ENCODE results near the gene PDCD2L.
A peak's percentile ranks its signal among the peaks of the same experiment; 100 is the strongest.
"Not testable (repeated sequence)": the region's sequence is repeated elsewhere in the genome, so short reads cannot be mapped to it uniquely, and the experiment has no call there.

The PDCD2L gene

GRCh38 chr19:34364830-34365462 is 39.3 kb upstream of the PDCD2L start, which contains the start of gene GPI:
Gene GPI (plus strand): TSS chr19:34365196. CDS start chr19:34365267, 71 bp downstream.
- TF ChIP-seq POLR2A (IDR thresholded peaks at IDR 0.05; ENCODE audit: extremely low read depth, insufficient read length) (peak; percentile 47), MYC (IDR thresholded peaks at IDR 0.05; ENCODE audit: low read depth, low read length) (peak; percentile 25)
- TF ChIP-seq, protein P1, sequence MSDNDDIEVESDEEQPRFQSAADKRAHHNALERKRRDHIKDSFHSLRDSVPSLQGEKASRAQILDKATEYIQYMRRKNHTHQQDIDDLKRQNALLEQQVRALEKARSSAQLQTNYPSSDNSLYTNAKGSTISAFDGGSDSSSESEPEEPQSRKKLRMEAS (IDR thresholded peaks at IDR 0.05; ENCODE audit: low read depth, low read length): no peak
- DNase-seq (ENCODE audit: low read depth): peak; percentile 67
- peak within 1 kb of the TSS; percentile 78 for H3K4me3 ChIP-seq (ENCODE audit: low read depth, low read length)

DNA sequence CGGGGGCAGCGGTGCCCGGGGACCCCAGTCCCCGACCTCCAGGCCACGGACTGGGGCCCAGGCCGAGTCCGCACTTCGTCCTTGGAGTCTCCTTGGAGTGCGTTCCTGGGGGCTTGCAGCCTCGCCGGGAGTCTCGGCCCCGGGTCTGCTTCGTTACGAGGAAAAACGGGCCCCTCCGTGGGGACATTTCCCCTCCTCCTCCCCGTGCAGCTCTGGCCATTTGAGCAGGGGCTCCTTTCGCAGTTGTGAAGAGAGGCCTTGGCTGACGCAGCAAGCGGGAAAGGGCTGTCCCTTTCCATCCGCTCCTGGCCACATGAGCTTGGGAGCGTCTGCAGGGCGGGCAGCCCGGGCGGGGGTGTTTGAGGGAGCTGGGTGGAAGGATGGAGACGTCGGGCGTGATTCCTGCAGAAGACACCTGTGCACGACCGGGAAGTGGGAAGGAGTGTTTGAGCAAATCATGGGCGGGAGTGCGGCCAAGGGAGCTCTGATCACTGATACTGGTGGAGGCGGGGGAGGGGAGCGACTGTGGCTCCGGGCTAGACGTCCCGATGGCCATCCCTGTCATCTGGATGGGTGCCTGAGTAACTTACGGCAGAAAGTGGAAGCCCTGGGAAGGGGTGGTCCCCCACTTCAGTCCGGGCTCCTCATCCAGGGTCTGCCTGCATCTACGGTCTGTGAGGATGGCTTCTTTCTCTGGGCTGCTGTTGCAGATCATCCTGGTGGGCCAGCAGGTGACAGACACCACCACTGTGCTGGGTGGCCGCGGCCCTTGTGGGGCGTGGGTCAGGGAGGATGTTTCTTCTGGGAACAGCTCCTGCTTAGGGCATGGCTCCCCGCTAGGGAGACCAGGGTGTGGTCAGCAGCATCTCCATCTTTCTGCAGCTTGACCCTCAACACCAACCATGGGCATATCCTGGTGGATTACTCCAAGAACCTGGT is 38.5 kb upstream of the PDCD2L start:
- peak overlapping the region; percentile 78 for H3K4me3 ChIP-seq (ENCODE audit: low read depth, low read length)
- no peak for TF ChIP-seq MYC (IDR thresholded peaks at IDR 0.05; ENCODE audit: low read depth, low read length)
- no peak for TF ChIP-seq POLR2A (IDR thresholded peaks at IDR 0.05; ENCODE audit: extremely low read depth, insufficient read length)
- TF ChIP-seq, protein P2, sequence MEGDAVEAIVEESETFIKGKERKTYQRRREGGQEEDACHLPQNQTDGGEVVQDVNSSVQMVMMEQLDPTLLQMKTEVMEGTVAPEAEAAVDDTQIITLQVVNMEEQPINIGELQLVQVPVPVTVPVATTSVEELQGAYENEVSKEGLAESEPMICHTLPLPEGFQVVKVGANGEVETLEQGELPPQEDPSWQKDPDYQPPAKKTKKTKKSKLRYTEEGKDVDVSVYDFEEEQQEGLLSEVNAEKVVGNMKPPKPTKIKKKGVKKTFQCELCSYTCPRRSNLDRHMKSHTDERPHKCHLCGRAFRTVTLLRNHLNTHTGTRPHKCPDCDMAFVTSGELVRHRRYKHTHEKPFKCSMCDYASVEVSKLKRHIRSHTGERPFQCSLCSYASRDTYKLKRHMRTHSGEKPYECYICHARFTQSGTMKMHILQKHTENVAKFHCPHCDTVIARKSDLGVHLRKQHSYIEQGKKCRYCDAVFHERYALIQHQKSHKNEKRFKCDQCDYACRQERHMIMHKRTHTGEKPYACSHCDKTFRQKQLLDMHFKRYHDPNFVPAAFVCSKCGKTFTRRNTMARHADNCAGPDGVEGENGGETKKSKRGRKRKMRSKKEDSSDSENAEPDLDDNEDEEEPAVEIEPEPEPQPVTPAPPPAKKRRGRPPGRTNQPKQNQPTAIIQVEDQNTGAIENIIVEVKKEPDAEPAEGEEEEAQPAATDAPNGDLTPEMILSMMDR (IDR thresholded peaks at IDR 0.05; ENCODE audit: low read depth, low read length): no peak
- TF ChIP-seq, protein P1 (IDR thresholded peaks at IDR 0.05; ENCODE audit: low read depth, low read length): no peak
- DNase-seq (ENCODE audit: low read depth): peak; percentile 35

DNA sequence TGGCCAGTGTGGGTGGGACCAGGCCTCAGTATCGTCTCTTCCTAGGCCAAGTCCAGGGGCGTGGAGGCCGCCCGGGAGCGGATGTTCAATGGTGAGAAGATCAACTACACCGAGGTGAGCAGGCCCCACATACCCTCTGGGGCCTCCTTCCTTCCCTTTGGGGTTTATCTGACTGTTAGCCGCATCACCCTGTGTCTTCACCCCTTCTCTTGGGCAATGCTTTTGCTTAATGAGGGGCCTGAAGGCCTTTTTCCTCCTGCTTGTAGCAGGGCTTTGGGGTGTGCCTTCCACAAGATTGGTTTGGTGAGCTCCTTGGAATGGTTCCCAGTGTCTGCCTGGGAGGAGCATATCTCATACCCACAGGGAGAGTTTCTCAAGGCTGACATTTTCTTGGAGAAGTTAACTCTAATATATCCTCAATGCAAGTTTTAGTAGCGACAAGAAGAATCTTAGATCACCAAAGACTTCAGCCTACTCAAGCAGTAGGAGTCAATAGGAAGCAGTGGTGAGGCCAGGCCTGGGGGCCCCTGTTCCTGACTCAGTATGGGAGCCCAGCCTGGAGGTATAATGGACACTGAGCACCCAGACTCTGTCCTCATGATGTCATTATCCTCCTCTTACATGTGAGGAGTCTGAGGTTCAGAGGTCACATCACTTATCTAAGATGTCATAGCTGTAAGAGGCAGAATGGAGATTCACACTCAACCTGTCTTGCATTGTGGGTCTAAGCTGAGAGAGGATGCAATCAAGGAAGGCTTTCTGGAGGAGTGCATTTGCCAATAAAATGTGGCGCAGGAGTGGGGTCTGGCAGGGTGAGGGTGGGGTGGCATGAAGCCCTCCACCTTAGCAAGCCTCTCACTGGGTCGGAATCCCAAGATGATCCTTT is 37.2 kb upstream of the PDCD2L start:
- DNase-seq (ENCODE audit: low read depth): peak; percentile 49
- TF ChIP-seq, protein P1 (IDR thresholded peaks at IDR 0.05; ENCODE audit: low read depth, low read length): no peak
- TF ChIP-seq, protein P2 (IDR thresholded peaks at IDR 0.05; ENCODE audit: low read depth, low read length): no peak
- TF ChIP-seq MYC (IDR thresholded peaks at IDR 0.05; ENCODE audit: low read depth, low read length) (no peak), POLR2A (IDR thresholded peaks at IDR 0.05; ENCODE audit: extremely low read depth, insufficient read length) (no peak)
- peak overlapping the region; percentile 78 for H3K4me3 ChIP-seq (ENCODE audit: low read depth, low read length)

DNA sequence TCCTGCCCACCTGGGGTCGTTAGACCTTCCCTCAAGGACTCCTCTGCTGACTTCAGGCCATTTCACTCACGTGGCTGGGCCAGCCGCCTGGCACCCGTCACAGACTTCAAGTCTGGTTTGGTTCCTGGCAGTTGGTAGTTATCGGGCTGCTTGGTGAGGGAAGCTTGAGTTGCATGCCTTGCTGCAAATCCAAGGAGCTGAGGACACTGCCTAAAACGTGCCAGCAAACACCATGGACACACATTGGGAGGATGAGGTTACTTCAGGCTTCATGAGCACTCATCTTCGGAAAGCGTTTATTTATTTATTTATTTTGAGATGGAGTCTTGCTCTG is 36.6 kb upstream of the PDCD2L start:
- no peak for DNase-seq (ENCODE audit: low read depth)
- TF ChIP-seq MYC (IDR thresholded peaks at IDR 0.05; ENCODE audit: low read depth, low read length) (no peak), POLR2A (IDR thresholded peaks at IDR 0.05; ENCODE audit: extremely low read depth, insufficient read length) (no peak)
- TF ChIP-seq, protein P1 (IDR thresholded peaks at IDR 0.05; ENCODE audit: low read depth, low read length): no peak
- TF ChIP-seq, protein P2 (IDR thresholded peaks at IDR 0.05; ENCODE audit: low read depth, low read length): no peak
- H3K4me3 ChIP-seq (ENCODE audit: low read depth, low read length): peak overlapping the region; percentile 34

GRCh38 chr19:34368338-34368737 is 35.9 kb upstream of the PDCD2L start:
- no peak overlapping the region for H3K4me3 ChIP-seq (ENCODE audit: low read depth, low read length)

GRCh38 chr19:34369166-34369565 is 35.0 kb upstream of the PDCD2L start:
- DNase-seq (ENCODE audit: low read depth); H3K4me3 ChIP-seq (ENCODE audit: low read depth, low read length): not testable (repeated sequence)

More at GRCh38 chr19:34368338-34368737, 35.9 kb upstream of the PDCD2L start:
- TF ChIP-seq, protein P1 (IDR thresholded peaks at IDR 0.05; ENCODE audit: low read depth, low read length): no peak
- TF ChIP-seq MYC (IDR thresholded peaks at IDR 0.05; ENCODE audit: low read depth, low read length) (no peak), POLR2A (IDR thresholded peaks at IDR 0.05; ENCODE audit: extremely low read depth, insufficient read length) (no peak)
- TF ChIP-seq, protein P2 (IDR thresholded peaks at IDR 0.05; ENCODE audit: low read depth, low read length): no peak
- DNase-seq (ENCODE audit: low read depth): no peak

Data from NB4 (cell line).